HUES64 (cell line): ENCODE results near the gene TMEM138.

Experiments
- H3K27ac ChIP-seq: 2 replicates; pipeline ENCODE4 v1.7.0; 2013; ENCODE audit warnings: low read depth, low read length, inconsistent platforms
- H3K27me3 ChIP-seq: 2 replicates; pipeline ENCODE4 v1.6.1; 2013; ENCODE audit warnings: mild to moderate bottlenecking, low read length; ENCODE audit not compliant: insufficient read depth
- H3K36me3 ChIP-seq: 2 replicates; pipeline ENCODE4 v1.6.1; 2013; ENCODE audit warnings: mild to moderate bottlenecking, low read length; ENCODE audit not compliant: insufficient read depth
- H3K4me1 ChIP-seq: 2 replicates; pipeline ENCODE4 v1.6.1; 2013; ENCODE audit warnings: mild to moderate bottlenecking, low read length, moderate library complexity; ENCODE audit not compliant: insufficient read depth
- H3K4me3 ChIP-seq: 2 replicates; pipeline ENCODE4 v1.5.1; 2013; ENCODE audit warnings: mild to moderate bottlenecking, low read length, moderate library complexity
- H3K9ac ChIP-seq: 2 replicates; pipeline ENCODE4 v1.6.1; 2013; ENCODE audit warnings: mild to moderate bottlenecking, low read depth, low read length
- H3K9me3 ChIP-seq: 2 replicates; pipeline ENCODE4 v1.6.1; 2013; ENCODE audit warnings: low read depth, low read length; ENCODE audit not compliant: insufficient read depth
- WGBS: fragments of 150-250, 120-280 bp; methylation state at CpG from one replicate; pipeline ENCODE4 v1.1.7; 2013; ENCODE audit warnings: missing lambda C conversion rate; 5-methylcytosine and 5-hydroxymethylcytosine counted together

TMEM138 gene

DNA sequence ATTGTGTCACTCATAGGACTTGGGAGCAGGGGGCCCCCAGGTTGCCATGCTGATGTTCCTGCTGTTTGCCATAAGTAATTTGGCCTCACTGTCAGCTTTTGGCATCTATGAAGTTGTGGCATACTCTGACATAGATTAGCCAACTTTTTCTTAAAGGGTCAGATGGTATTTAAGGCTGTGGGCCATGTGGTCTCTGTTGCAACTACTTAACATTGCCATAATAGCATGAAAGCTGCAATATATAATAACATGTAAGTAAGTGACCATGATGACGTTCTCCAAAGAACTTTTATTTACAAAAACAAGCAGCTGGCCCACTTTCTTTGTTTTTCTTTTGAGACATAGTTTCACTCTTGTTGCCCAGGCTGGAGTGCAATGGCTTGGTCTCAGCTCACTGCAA is 28.0 kb downstream of the TMEM138 start:
- Histone ChIP-seq H3K9me3 (no peaks in the 10 kb centered on the region), H3K4me1 (no peaks in the 10 kb centered on the region), H3K9ac (no peak overlapping the region), H3K36me3 (peaks cover 11% of the 10 kb centered on the region), H3K4me3 (no peak overlapping the region), H3K27me3 (no peaks in the 10 kb centered on the region), H3K27ac (no peak overlapping the region)
- 100% methylated on average over 1 of the region's 1 CpG for WGBS

DNA sequence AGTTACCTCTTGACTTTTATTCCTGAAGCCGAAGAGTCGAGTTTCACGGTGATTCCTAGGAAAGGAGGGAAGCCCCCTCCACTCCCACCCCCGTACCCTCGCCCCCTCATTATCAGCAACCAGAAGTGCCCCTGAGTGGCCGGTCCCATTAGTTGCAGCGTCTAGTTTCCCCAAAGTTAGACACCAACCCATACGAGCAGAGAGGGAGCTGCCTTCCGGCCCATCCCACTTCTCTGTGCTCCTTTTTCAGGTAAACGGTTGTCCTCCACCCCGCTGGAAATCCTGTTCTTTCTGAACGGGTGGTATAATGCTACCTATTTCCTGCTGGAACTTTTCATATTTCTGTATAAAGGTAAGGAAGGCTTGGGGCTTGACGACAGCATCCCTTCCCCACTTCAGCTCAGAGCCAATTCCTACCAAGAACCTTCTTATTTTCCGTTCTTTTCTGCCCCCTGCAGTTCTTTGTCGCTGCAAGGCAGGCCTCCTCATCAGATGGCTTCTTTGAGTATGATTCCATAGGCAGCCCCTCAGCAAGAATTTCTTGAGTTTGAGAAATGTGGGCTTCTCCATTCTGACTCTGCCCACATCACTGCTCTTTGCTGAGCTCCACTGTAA is 30.9 kb downstream of the TMEM138 start:
- Histone ChIP-seq H3K27ac (no peak overlapping the region; the same call in 1 of the 2 replicates), H3K4me1 (no peaks in the 10 kb centered on the region), H3K9me3 (no peaks in the 10 kb centered on the region), H3K27me3 (no peaks in the 10 kb centered on the region), H3K9ac (peak overlapping the region; percentile 75), H3K4me3 (peak overlapping the region; percentile 80), H3K36me3 (peaks cover 27% of the 10 kb centered on the region)
- WGBS: 11% methylated on average over 15 of the region's 15 CpGs

DNA sequence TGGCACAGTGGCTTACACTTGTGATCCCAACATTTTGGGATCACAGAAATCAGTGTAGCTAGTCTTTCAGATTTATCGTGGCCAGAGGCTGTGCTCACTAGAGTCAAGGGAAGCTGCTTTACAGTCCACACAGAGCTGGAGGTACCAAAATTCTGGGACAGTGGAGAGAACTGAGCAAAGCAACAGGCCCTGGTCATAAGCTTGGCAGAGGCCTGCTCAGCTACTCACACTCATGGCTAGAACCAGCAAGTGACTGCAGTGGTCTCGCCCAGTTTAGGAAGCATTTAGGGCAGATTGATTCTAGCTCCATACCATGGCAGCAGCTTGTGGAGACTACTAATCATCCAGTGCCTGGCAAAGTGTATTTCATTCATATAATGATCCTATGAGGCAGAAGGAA is 39.0 kb downstream of the TMEM138 start:
- no peak overlapping the region for H3K4me3 ChIP-seq
- H3K9me3 ChIP-seq: no peaks in the 10 kb centered on the region
- H3K36me3 ChIP-seq: peaks cover 71% of the 10 kb centered on the region
- H3K9ac ChIP-seq: no peak overlapping the region
- WGBS: 92% methylated on average over 2 of the region's 2 CpGs
- H3K27ac ChIP-seq: no peak overlapping the region
- no peaks in the 10 kb centered on the region for H3K27me3 ChIP-seq
- no peaks in the 10 kb centered on the region for H3K4me1 ChIP-seq

DNA sequence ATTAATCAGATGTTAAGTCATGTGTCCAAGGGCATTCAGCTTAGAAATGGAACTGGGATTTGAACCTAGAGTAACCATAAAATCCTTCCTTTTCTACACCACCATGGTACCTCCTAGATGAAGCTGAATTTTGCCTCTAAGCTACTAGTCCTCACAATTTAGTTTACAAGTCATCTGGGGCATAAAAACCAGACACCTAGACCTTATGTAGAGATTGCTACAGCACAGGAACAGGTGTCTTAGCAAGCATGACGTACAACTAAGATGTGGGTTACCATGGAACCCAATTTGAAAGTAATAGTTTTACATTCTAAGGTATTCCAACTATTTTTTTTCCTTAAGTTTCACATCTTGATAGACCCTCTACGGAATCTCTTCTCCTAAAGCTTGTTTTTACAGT is 39.4 kb downstream of the TMEM138 start:
- Histone ChIP-seq H3K27ac (no peak overlapping the region), H3K36me3 (peaks cover 75% of the 10 kb centered on the region)

DNA sequence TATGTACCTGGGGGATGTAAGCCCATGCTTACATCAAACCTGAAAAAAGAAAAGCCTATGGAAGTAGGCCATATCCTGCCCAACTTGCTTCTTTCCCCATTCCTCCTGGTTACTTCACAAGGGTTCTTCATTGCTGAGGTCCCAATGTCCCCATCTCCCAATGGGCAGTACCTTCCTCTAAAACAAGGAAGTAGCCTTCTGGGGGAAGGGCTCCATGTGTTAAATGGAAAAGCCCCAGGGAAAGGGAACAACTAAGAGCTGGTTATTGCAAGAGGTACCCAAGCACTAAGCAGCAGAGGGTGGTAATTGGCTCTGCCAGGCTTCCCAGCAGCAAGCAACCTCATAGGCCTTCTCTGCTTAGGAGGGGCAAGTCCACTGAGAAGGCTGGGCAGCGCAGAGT is 41.5 kb downstream of the TMEM138 start:
- H3K36me3 ChIP-seq: peaks cover 81% of the 10 kb centered on the region
- no peaks in the 10 kb centered on the region for H3K9me3 ChIP-seq
- no peak overlapping the region for H3K27ac ChIP-seq
- no peaks in the 10 kb centered on the region for H3K27me3 ChIP-seq
- no peaks in the 10 kb centered on the region for H3K4me1 ChIP-seq
- WGBS: 98% methylated on average over 1 of the region's 1 CpG
- H3K9ac ChIP-seq: no peak overlapping the region
- no peak overlapping the region for H3K4me3 ChIP-seq

More for the DNA sequence above, 39.4 kb downstream of the TMEM138 start:
- no peak overlapping the region for H3K4me3 ChIP-seq
- no peak overlapping the region for H3K9ac ChIP-seq
- H3K27me3 ChIP-seq: no peaks in the 10 kb centered on the region
- 97% methylated on average over 2 of the region's 2 CpGs for WGBS
- H3K4me1 ChIP-seq: no peaks in the 10 kb centered on the region
- H3K9me3 ChIP-seq: no peaks in the 10 kb centered on the region

DNA sequence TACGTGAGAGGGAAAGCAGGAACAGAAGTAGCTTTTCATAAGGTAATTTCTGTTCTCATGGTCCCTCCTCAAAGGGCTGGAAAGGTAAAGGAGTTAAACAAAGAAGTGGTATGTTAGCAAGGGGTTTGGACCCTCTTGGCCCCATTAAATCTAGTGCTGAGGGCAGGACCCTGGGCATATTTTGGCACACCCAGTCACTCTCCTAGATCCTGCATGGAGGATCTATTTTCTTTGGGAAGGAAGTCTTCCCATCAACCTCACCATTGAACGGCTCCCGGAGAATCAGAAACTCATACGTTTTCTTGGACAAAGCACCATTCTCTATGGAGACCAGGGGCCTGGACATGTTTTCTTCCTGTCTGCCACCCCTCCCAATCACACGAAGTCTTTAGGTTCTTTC is 41.9 kb downstream of the TMEM138 start:
- H3K27ac ChIP-seq: no peak overlapping the region
- H3K4me1 ChIP-seq: no peaks in the 10 kb centered on the region
- peaks cover 83% of the 10 kb centered on the region for H3K36me3 ChIP-seq

DNA sequence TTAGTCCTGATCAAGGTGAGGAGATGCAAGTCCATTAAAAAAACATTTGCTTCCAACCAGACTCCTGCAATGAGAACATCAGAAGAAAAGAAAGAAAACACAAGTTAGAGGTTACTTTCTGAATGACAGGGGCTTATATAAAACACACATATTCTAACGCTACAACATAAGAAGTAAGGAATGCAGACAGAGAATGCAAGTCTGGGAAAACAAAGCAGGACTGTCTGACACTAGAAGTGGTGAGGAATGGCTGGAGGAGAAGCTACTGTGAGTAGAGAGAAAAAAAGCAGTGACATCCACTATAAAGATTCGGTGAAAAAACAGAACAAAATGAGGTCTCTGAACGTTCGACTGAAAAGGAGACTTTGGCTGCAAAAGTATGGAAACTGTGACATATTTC is 42.5 kb downstream of the TMEM138 start:
- no peaks in the 10 kb centered on the region for H3K9me3 ChIP-seq
- H3K27me3 ChIP-seq: no peaks in the 10 kb centered on the region
- WGBS: 94% methylated on average over 4 of the region's 4 CpGs
- H3K27ac ChIP-seq: no peak overlapping the region
- no peaks in the 10 kb centered on the region for H3K4me1 ChIP-seq
- H3K9ac ChIP-seq: no peak overlapping the region
- H3K36me3 ChIP-seq: peaks cover 87% of the 10 kb centered on the region
- no peak overlapping the region for H3K4me3 ChIP-seq

More for the DNA sequence above, 41.9 kb downstream of the TMEM138 start:
- 95% methylated on average over 5 of the region's 5 CpGs for WGBS
- no peaks in the 10 kb centered on the region for H3K9me3 ChIP-seq
- no peaks in the 10 kb centered on the region for H3K27me3 ChIP-seq
- H3K4me3 ChIP-seq: no peak overlapping the region
- H3K9ac ChIP-seq: no peak overlapping the region

DNA sequence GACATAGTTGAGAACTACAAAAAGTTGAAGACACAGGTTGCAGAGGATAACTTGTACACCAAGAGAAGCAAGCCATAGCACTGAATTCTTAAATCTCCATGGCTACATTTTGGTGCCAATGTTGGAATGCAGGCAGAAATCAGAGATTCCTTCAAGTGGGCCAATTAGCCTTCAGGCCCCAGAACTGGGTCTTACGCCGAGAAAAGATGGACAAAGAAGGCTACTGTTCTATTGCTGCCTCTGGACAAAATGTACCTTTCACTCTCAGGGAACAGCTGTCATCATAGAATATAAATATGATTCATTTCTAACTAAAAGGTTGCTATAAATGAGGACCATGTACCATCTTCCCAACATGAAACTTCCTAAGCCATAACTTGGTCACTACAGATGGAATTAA is 43.9 kb downstream of the TMEM138 start:
- Histone ChIP-seq H3K27me3 (no peaks in the 10 kb centered on the region), H3K36me3 (peaks cover 94% of the 10 kb centered on the region), H3K9me3 (no peaks in the 10 kb centered on the region), H3K4me3 (no peak overlapping the region), H3K9ac (no peak overlapping the region), H3K4me1 (no peaks in the 10 kb centered on the region), H3K27ac (no peak overlapping the region)
- 98% methylated on average over 2 of the region's 2 CpGs for WGBS

DNA sequence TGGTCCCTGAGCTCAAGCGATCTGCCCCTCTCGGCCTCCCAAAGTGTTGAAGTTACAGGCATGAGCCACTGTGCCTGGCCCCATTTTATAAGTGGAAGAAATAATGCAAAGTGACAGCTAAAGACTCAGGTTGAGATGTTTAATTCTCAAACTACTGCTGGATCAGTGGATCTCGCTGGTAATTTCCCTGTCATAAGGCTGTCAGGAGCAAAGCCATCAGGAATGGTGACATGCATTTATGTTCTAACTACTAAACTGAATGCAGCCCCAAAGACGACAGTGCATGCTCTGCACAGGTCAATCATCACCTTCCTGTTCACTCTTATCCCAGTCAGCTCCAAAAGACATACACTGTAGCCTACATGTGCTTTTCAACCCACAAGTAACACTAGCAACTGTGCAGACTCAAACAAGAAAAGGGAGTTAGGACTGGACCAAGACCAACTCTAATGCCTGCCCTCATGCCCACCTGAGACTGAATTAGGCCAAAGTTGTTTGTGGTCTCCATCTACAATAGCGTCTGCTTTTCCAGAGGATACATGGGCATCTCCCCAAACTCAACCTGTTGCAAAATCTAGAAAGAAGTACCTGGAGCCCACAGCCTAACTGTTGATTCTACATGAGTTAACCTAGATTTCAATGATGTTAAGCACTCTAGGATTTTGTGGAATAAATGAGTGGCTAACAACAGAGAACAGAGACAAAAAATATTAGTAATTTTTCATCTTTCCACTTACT is 45.0 kb downstream of the TMEM138 start:
- 96% methylated on average over 5 of the region's 5 CpGs for WGBS

DNA sequence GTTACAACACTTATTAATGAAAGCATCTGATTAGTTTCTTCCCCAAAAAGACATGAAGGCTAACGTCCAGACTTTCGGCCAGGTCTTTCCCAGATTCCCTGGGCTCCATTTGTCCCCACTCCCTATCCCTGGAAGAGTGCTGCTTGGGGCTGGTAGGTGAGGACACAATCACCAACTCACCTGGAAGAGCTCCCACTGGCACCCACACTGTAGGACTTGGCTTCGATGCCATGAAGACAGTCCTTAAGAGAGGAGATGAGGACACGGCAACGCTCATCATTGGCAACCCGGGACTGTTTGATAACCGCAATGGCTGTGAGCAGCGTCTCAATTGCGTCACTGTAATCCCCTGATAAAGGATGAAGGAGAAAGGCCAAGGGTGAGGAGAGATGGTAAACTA is 49.4 kb downstream of the TMEM138 start:
- no peak overlapping the region for H3K4me3 ChIP-seq
- H3K27ac ChIP-seq: no peak overlapping the region
- no peak overlapping the region for H3K9ac ChIP-seq
- H3K9me3 ChIP-seq: no peaks in the 10 kb centered on the region
- no peaks in the 10 kb centered on the region for H3K4me1 ChIP-seq
- H3K36me3 ChIP-seq: peaks cover 96% of the 10 kb centered on the region
- no peaks in the 10 kb centered on the region for H3K27me3 ChIP-seq
- 96% methylated on average over 9 of the region's 9 CpGs for WGBS

More for the DNA sequence above, 45.0 kb downstream of the TMEM138 start:
- peaks cover 96% of the 10 kb centered on the region for H3K36me3 ChIP-seq
- H3K4me3 ChIP-seq: no peak overlapping the region
- no peak overlapping the region for H3K27ac ChIP-seq
- H3K27me3 ChIP-seq: no peaks in the 10 kb centered on the region
- no peak overlapping the region for H3K9ac ChIP-seq
- H3K4me1 ChIP-seq: no peaks in the 10 kb centered on the region
- no peaks in the 10 kb centered on the region for H3K9me3 ChIP-seq

DNA sequence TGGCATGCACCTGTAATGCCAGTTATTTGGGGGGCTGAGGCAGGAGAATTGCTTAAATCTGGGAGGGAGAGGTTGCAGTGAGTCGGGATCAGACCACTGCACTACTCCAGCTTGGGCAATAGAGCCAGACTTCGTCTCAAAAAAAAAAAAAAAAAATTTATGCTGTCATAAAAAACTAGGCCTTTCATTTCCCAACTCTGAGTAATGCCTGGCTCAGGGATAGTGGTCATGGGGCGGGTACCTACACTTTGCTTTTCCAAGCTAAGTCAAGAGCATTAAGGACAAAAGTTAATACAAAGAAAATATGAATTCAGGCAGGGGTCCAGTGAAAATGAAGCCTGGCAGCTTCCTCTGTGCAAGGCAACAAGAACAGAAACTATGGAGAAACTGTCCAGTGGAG is 51.3 kb downstream of the TMEM138 start:
- H3K9me3 ChIP-seq: no peaks in the 10 kb centered on the region
- no peaks in the 10 kb centered on the region for H3K4me1 ChIP-seq
- H3K9ac ChIP-seq: no peak overlapping the region
- WGBS: 90% methylated on average over 3 of the region's 3 CpGs
- peaks cover 97% of the 10 kb centered on the region for H3K36me3 ChIP-seq
- no peaks in the 10 kb centered on the region for H3K27me3 ChIP-seq
- H3K4me3 ChIP-seq: no peak overlapping the region
- no peak overlapping the region for H3K27ac ChIP-seq
